NCI-H526 treated with DMSO at 0.1 percent for 48 hours (cell line): ENCODE results near the gene FTO.

Experiments
- DNase-seq: peaks from one replicate; lab custom pipeline; 2025; lab: John Stamatoyannopoulos, UW

Gene FTO

DNA sequence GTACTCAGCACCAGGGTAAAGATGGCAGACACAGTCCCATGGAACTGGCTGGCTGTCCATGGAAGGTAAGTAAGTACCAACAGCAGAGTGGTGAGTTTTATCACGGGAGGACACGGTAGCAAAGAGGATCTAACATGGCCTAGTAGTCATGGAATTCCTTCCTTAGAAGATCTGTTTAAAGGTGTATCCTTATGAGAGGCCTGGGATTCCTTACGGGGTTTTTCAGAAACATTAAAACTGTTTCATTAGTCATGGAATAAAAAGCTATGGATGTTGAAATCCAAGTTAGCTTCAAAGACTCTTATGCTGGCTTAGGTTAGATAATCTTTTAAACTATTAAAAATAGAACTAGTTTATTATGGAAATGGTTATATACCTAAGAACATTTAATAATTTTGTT is 7.4 kb downstream of the FTO start:
- DNase-seq, result no peak

DNA sequence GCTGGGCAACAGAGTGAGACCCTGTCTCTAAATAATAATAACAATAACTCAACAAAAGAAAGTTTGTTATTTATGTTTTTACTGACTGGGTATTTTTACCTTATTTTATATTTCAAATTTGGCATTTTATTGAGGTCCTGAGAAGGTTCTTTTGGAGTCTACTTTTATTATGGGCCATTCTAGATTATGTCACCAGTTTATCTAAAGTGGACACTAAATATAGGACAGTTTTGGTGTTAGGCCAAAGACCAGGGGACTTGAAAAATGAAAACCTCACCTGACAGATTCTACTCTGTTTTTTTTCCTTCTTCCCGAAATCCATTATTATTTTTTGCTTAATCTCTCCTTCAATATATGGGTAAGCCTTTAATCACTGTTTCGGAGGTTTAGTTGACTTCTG is 8.1 kb downstream of the FTO start:
- DNase-seq, result no peak

DNA sequence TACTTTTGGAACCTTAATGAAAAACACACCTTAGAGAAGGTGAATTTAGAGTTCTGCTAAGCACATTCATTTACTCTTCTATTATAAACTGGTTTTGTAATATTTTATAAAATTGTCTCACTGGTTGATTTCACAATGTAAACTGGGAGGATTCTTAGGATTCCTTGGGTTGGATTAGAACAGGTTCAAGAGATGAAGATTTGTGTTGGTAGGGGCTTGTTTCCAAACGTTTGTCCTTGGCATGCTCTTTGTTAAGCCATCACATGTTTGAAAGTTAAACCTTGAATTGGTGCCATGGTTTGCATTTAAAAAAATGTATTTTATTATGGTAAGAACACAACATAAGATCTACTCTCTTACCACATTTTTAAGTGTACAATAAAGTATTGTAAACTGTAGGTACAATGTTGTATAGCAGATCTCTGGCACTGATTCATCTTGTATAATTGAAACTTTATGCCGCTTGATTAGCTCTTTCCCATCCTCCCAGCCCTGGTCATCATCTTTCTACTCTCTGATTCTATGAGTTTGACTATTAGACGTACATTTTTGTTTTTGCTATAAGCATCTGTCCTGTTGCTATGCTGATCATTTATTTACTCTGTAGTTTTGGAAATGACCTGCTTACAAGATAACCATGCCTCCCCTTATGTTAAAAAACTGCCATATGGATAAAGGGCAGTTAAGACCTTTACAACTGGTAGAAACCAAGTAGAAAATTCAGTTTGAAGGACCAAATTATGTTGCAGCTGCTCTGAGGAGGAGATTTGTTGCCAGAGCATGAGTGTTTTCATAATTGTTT is 9.6 kb downstream of the FTO start:
- no peak for DNase-seq

DNA sequence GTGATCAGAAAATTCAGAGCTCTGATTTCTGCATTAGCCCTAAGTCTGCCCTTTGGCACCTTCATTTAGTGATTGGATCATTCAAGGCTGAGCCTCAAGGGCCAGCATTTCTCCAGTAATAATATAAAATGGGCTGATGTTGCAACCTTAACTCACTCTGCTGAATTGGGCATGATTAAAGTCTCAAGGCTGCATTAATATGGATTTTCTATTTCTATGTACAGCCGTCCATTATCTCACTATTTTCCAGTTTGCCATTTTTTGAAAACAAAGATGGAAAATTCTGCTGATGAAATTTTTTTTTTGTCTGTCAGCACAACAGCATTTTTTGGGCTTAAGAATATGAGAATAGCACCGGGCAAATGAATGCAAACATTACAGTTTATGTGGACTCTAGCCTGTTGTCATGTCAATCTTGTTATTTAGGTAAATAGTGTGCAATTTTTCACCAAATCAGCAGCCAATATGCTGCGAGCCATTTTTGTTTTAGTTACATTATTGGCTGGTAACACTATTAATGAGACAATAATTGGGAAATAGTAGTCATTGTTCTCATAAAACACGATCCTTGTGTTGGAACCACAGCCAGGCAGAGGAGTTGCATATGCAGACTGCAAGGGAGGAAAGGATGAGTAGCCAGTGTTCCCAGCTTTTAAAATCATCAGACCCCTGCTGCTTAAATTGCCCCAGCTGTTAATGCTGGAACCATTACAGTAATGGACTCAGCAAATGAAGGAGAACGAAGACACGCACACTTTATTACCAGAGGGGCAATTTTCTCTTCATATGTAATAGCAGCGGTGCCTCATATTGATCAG is 10.5 kb downstream of the FTO start:
- no peak for DNase-seq

DNA sequence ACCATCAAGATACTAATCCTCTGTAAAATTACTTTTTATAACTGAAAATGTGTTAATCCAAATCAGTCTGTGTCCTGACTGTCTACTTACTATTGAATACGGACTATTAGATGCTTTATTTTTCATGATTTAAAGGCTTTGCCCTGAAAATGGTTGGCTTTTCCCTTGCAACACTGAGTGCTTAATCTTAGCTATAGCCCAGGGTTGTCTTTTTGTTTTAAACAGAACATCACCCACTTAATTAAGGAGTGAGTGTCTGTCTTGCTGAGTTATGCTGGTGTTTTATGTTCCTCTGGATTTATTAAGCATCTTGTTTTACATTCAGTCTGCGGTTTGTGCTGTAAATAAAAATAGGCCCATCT is 11.0 kb downstream of the FTO start:
- DNase-seq, result no peak

DNA sequence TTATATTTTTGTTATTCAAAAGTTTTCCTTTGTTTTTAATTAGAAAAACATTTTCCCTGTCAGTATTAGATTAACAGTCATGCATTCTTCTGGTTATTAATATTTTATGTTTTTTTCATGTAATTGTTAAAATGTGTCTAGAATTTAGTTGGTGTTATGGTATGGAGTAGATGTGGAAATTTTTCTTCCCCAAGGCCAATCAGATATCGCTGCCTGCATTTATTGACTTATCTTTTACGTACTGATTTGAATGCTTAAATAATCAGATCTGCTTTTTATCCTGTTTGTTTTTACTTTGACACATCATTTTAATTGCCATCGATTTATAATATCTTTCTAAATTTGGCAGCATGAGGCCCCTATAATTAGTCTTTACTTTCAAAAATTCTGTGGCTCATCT is 13.6 kb downstream of the FTO start:
- no peak for DNase-seq

DNA sequence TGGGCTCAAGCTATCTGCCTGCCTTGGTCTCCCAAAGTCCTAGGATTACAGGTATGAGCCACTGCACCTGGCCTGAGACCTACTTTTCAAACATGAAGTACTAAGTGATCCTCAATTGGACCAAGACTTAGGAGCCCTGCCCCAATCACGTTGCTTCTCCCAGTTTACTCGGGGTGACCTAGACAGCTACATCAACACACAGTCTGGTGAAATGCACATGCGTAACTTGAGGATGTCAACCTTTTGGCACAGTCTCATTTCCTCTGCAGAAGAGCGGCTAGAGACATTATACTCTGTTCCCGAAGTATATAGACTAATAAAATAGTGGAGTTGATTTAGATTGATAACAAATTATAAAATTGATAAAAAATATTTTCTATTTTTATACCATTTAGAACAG is 17.1 kb downstream of the FTO start:
- no peak for DNase-seq

DNA sequence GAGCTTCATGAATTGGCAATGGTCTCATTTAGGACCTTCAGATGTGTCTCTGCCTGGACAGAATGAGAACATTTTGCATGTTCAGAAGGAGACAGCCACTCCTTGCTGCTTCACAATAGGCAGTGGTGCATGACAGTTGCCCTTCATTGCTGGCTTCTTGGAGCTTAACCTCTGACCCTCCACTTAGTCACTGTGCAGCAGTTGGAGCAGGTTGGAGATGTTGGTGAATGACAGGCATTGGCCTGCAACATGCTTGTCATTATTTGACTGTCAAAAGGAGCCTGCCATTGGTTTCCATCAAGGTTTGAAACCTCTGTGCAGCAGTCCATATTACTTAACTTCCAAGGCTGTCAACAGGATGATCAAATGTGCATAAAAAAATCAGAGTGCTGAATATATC is 22.7 kb downstream of the FTO start:
- no peak for DNase-seq

DNA sequence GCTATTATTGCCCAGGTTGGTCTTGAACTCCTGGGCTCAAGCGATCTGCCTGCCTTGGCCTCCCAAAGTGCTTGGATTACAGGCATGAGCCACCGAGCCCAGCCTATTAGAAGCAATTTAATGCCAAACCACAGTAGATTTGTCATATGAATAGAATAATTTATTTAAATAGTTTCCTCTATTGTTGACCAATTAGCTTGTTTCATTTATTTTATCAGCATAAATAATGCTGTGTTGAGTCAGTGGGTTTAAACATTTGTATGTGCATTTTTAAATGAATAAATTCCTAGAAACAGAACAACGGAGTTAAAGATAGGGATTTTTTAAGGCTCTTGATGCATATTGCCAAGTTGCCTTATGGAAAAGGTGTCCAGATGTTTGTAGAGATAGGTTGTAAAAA is 26.7 kb downstream of the FTO start:
- no peak for DNase-seq

DNA sequence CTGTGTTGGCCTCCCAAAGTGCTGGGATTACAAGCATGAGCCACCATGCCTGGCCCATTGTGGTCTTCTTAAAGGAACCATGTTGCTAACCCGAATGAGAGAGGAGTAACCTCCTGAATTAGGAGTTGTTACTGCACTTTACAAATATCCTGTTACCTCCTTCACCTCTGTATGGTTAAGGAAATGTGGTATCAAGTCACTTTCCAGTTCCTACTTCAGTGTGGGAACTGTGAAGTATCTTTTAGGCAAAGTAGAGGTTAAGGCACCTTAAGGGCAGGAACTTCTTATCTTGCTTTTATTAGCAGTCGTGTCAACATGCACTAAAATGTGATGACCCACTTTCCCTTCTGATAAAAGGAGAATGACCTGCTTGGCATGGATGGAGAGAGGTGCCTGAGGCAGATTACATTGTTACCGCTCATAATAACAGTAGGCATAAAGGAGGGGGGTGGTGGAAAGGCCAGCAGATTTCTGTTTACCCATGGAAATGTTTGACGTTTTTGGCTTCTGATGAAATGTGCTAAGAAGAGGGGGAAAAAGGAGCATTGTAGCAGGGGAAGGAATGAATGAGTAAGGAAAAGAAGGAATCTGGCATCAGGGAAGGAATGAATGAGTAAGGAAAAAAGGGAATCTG is 28.5 kb downstream of the FTO start:
- DNase-seq, result no peak

DNA sequence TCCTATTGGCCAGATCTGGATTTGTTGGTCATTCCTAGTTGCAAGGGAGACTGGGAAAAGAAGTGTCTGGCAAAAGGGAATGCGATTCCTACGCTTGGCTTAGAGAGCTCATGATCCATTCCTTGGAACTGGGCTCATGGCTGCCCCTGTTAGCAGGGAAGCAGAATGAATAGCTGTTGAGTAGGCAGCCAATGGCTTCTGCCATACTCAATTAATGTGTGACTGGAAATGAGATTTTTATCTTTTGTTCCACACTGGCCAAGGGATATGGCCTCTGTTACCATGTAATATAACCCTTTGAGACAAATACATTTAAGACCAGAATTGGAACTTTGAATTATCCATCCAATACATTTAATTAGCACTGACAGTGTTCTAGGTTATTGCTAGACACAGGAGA is 31.0 kb downstream of the FTO start:
- no peak for DNase-seq

DNA sequence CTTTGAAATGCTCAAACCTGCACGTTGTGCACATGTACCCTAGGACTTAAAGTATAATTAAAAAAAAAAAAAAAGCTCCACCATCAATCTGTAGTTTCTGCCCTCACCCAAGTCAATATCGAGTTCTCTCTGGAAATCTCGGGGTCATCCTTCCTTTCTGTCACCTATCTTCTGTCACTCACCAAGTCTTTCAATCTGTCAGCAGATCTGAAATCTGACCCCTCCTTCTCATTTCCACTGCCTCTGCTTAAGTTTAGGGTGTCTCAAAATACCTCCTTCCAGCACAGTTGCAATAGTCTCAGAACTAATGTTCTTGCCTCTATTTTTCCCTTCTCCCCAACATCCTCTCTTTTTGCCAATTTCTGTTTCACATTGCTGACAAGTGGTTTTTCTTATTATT is 32.3 kb downstream of the FTO start:
- no peak for DNase-seq

DNA sequence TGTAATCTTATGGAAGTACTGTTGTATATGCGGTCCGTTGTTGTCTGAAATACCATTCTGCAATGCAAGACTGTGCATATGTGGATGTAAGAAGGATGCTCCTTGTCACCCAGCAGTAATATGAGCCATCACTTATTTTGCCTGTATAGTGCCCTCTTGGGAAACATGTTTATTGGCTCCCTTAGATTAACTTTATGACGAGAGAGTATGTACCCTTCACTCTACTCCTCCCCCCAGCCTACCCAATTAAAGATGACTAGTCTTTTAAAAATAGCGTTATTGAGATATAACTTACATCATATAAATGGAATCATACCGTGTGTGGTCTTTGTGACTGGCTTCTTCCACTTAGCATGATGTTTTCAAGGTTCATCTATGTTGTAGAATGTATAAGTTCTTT is 33.6 kb downstream of the FTO start:
- DNase-seq, result no peak

DNA sequence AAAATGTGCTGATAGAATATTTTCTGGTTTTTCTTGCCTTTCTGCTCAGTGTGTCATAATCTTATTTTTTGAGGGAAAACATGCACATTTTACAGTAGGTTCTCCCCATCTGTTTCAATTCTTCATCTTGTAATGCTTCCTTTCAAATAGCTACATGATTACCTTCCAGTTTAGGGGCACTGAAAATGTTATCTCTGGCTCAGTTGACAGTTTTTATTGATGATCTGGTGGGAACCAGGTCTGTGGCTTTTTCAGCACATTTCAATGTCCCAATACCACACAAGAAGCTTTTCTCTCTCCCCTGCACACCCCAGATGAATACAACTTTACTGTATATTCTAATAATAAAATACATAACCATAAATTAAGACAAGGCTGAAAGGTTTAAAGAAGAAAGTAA is 36.5 kb downstream of the FTO start:
- DNase-seq, result no peak

DNA sequence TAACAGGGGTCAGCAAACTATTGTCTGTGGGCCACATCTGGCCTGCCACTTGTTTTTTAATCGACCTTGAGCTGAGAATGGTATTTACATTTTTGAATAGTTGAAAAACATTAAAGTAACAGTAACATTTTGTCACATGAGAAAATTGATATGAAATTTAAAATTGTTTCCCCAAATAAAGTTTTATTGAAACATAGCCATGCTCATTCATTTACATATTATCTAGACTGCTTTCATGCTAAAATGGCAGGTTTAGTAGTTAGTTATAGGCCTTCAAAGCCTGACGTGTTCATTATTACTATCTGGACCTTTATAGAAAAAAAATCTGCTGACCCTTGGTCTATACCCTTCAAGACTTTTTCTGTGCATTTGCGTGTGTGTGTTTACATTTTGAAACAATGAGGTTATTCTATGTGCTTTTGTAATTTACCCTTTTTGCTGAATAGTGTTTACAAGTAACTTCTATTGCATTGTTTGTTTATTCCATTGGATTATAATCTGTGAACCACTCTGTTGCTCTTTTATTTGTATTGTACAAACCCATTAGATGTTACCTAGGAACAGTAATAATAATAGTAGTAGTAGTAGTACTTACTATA is 37.1 kb downstream of the FTO start:
- no peak for DNase-seq

DNA sequence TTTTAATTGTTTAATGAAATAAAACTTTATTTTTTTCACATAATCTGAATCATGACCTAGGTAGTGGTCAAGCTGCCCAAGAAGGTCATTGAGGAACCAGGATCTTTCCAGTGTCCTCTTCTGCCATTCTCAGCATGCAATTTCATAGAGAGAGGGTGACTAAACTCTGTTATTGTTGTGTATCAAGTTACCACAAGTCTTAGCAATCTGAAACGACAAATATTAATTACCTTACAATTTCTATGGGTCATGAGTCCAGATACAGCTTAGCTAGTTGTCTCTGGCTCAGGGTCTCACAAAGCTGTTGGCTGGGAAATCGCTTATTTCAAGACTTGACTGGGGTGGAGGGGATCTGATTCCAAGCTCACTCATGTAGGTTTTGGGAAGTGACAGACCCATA is 37.6 kb downstream of the FTO start:
- DNase-seq, result no peak

DNA sequence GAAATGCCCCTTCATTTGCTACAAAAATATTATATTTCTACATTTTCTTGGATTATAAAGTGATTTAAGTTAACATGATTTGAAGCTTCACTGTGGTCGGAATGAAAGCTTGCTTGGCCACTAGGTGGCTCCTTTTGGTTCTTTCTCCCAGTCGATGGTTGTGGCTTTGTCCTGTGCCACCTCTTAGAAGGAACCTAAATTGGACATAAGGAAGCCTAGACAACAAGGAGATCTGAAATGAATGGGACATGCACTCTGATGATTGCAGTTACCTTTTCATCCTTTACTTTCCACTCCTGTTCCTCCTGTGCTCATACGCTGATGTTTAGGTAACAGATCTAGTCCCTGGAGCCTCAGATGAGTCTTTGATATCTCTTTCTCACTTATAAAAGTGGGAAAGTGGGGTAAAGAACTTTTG is 39.2 kb downstream of the FTO start:
- no peak for DNase-seq

DNA sequence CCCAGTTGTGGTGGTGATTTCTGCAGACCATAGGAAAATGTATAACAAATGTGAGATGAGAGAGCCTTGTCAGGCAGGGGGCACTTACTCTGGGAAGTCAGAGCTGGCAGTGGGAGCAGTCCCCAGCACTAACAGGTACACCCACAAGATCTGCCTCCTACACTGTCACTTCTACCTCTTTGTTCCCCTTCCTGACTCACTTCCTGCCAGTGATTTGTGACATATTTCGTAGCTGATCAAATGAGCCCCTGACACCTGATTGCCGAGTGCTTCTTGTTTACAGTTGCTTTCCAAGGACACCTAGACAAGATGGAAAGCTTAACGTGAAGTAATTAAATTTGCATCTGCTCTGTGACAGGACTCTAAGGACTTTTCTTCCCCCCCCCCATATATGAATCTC is 40.5 kb downstream of the FTO start:
- no peak for DNase-seq

DNA sequence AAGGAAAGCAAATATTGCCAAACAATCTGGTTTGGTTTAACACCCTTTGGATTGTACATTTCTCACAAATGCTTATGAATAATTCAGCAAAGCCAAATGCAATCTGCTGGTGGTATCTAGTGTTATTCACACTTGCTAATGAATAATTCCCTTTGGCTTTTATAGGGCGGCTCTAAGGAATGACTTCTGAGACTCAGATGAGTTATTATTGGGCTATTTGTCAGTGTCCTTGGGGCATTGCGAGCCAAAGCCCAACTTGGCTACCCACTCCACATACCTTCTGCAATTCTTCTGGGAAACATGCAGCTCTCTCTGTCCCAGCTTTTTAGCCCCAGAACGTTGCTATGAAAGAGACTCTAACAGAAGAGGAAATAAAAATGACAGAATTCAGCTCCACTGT is 41.1 kb downstream of the FTO start:
- no peak for DNase-seq

DNA sequence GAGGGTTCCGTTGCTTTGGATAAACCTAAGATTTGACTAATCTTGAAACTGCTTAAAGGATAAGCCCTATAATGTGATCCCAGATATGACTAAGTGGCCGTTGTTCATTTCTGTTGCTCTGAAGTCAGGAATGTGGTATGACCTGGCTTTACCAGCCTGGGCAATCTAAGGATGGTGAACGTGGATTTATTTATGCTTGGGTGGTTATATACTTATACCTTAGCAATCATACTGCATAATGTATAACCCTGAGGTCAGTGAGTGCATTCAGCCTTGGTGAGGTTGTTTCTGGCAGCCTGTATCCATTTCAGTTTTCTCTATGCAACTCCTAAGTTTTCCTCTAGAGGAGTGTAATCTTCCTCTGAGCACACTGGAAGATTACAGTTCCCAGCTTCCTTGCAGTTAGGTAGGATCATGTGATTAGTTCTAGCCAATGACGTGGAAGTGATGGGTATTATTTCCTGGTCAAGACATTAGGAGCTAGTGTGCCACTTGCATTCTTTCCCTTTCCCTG is 41.9 kb downstream of the FTO start:
- DNase-seq, result no peak

DNA sequence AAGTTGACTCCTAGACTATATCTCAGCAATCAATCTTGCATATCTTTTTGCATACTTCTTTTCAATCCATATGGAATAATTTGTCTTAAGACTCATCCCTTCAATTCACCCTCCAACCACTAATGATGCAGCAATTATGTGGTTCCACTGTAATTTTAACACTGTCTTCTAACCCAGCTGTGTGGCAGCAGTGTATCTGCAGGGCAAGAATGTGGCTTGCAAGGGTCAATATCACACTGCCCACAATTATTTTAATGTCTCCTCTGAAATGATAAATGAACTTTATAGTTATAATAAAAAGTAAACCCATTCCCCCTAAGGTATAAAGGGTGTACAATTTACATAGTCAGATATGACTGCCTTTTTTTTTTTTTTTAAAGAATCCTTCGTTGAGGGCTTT is 48.6 kb downstream of the FTO start:
- no peak for DNase-seq

DNA sequence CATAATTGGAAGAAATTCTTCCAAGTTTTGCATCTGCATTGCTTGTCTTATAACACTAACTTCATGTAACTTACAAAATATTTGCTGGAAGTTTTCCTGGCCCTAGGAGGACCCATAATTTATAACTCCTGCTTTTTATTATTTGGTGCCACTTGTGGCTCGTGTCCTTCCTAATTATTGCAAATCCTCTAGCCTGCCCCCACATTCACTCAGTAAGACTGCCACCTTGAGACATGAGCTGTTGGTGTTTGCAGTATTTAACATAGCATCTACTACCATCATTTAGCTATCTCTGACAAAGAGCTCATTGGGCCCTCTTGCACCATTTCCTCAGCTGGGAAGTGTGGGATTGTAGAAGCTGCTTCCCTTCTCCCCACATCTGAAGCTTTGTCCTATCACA is 49.5 kb downstream of the FTO start:
- no peak for DNase-seq
